A375 (cell line): ENCODE data around the gene YIPF7. TPM values are rescaled to one million over a fixed set of nuclear protein-coding genes. Genes with fewer than 3 reads are reported as not detected.

Source experiments
- total RNA-seq: library from RNA; depleted of rRNA; stranded (reverse); fragments of >200 nt; shearing (Covaris generic); gene quantifications from 2 replicates; pipeline ENCODE4 v1.2.3, GENCODE V29; 2014; rRNA removed

YIPF7 gene
- total RNA-seq: not detected in 2 replicates

GRCh38 chr4:44651425-44651824, at the start of gene YIPF7:
Gene YIPF7, minus strand, starts transcription at chr4:44651625. Its CDS starts 1,525 bp downstream, at chr4:44650100.

GRCh38 chr4:44678094-44679041, 26.9 kb upstream of the YIPF7 start, which contains the start of gene GUF1:
Gene GUF1, plus strand, starts transcription at chr4:44678420. Its CDS starts 203 bp downstream, at chr4:44678623.

Other genes starting within 250 kb of the YIPF7 start
- 0.30 and 0.58 TPM in 2 replicates for gene KCTD8, start 202.8 kb downstream of the YIPF7 start, total RNA-seq
- gene GUF1, start 26.8 kb upstream of the YIPF7 start, total RNA-seq: 23.2 and 27.0 TPM in 2 replicates
- gene GNPDA2, start 74.9 kb upstream of the YIPF7 start, total RNA-seq: 21.1 and 21.6 TPM in 2 replicates